ENCODE results near the gene MAP4K4. TPM values are rescaled to one million over a fixed set of nuclear protein-coding genes. Genes with fewer than 3 reads are reported as not detected.

Gene MAP4K4
- total RNA-seq, 1 donor from 2014 or later = 175 TPM

- Mint-ChIP-seq H3K27ac (no peak overlapping the region), H3K9me3 (peaks cover 4% of the 10 kb centered on the region), H3K4me1 (peaks cover 29% of the 10 kb centered on the region), H3K36me3 (peaks cover 14% of the 10 kb centered on the region), H3K4me3 (no peak overlapping the region), H3K27me3 (ENCODE audit: low read depth) (no peaks in the 10 kb centered on the region)
- TF ChIP-seq, protein P1, sequence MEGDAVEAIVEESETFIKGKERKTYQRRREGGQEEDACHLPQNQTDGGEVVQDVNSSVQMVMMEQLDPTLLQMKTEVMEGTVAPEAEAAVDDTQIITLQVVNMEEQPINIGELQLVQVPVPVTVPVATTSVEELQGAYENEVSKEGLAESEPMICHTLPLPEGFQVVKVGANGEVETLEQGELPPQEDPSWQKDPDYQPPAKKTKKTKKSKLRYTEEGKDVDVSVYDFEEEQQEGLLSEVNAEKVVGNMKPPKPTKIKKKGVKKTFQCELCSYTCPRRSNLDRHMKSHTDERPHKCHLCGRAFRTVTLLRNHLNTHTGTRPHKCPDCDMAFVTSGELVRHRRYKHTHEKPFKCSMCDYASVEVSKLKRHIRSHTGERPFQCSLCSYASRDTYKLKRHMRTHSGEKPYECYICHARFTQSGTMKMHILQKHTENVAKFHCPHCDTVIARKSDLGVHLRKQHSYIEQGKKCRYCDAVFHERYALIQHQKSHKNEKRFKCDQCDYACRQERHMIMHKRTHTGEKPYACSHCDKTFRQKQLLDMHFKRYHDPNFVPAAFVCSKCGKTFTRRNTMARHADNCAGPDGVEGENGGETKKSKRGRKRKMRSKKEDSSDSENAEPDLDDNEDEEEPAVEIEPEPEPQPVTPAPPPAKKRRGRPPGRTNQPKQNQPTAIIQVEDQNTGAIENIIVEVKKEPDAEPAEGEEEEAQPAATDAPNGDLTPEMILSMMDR (IDR thresholded peaks at IDR 0.05; ENCODE audit: unreplicated experiment) = no peak
- DNase-seq (ENCODE audit: low spot score in 2 of 2, unreplicated experiment in 2 of 2) = no peak
These were observed 2.4 kb downstream of the MAP4K4 start for GRCh38 chr2:101699755-101700461.

- no peak for DNase-seq (ENCODE audit: low spot score in 2 of 2, unreplicated experiment in 2 of 2)
- Mint-ChIP-seq H3K27ac (peak overlapping the region; percentile 84), H3K9me3 (peaks cover 10% of the 10 kb centered on the region), H3K27me3 (ENCODE audit: low read depth) (no peaks in the 10 kb centered on the region), H3K4me1 (peaks cover 43% of the 10 kb centered on the region), H3K4me3 (no peak overlapping the region), H3K36me3 (peaks cover 21% of the 10 kb centered on the region)
- TF ChIP-seq, protein P1 (IDR thresholded peaks at IDR 0.05; ENCODE audit: unreplicated experiment) = no peak
These were observed 6.5 kb downstream of the MAP4K4 start for GRCh38 chr2:101704046-101704466.

DNA sequence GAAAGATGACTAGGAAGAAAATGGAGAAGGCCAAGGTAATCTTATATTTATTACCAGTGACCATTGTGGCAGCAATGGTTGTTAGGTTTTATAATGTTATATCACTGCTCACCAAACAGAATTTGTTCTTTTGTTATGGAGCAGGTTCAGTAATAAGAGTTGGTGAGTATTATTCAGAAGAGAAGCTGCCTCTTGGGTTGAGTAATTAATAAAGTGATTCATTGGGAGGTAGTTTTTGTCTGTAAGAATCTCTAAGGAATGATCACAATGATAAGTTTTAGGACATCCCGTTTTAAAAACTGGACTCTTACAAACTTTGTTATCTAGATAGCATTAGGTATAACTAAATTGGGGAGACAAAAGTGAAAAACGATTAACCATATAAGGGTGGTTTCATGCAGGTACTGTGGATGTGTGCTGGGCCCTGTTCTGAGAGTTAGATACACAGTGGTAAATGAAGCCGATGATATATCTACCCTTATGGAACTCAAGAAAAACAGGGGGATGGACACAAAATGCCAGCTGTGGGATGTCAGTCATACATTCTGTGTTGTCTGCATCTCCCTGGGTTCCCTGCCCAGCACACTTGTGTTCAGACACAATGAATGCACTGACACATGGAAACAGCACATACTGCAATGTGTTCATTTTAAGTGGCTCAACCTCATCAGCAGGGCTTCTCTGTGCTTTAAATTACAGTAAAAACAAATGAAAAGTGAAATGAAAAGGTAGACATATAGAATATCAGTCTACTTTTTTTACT, 7.5 kb downstream of the MAP4K4 start:
- H3K9me3 Mint-ChIP-seq = peaks cover 10% of the 10 kb centered on the region
- no peak overlapping the region for H3K4me3 Mint-ChIP-seq
- H3K4me1 Mint-ChIP-seq = peaks cover 50% of the 10 kb centered on the region
- H3K27ac Mint-ChIP-seq = peak overlapping the region; percentile 86
- H3K36me3 Mint-ChIP-seq = peaks cover 21% of the 10 kb centered on the region
- H3K27me3 Mint-ChIP-seq (ENCODE audit: low read depth) = no peaks in the 10 kb centered on the region
- DNase-seq (ENCODE audit: low spot score in 2 of 2, unreplicated experiment in 2 of 2) = no peak
- TF ChIP-seq, protein P1 (IDR thresholded peaks at IDR 0.05; ENCODE audit: unreplicated experiment) = no peak

DNA sequence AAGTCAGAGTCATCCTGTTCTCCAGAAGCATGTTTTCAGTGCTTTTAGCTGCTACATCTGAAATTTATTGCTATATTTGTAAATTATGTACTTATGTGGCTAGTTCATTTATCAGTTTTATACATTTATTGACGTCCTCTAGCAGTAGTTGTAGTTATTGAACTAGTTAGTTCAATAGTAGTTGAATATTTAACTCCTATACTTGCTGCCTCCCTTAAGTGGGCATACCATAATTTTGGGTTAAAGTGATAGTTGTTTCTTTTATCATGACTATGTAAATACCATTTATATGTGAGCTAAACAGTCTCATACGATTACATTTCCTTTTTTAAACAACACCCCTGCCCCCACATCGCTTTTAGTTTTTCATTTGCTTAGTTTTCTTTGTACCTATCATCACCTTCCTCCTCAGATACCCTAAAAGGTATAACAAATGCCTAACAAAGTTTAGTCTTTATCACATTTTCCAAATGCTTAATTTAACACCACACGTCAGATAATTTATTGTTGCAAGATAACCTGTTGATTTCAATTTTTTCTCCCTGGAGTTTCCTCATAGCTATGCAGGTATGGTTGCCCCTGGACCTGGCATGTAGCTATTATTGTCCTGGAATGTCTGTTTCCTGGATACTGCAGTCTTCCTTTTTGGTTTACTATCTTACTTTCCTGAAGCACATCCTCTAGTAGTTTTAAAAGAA, 8.8 kb downstream of the MAP4K4 start:
- no peak for DNase-seq (ENCODE audit: low spot score in 2 of 2, unreplicated experiment in 2 of 2)
- Mint-ChIP-seq H3K9me3 (peaks cover 10% of the 10 kb centered on the region), H3K4me1 (peaks cover 56% of the 10 kb centered on the region), H3K27me3 (ENCODE audit: low read depth) (no peaks in the 10 kb centered on the region), H3K36me3 (peaks cover 21% of the 10 kb centered on the region), H3K27ac (peak overlapping the region; percentile 55), H3K4me3 (no peak overlapping the region)
- TF ChIP-seq, protein P1 (IDR thresholded peaks at IDR 0.05; ENCODE audit: unreplicated experiment) = no peak

- Mint-ChIP-seq H3K27me3 (ENCODE audit: low read depth) (no peaks in the 10 kb centered on the region), H3K36me3 (peaks cover 19% of the 10 kb centered on the region), H3K4me1 (peaks cover 56% of the 10 kb centered on the region), H3K27ac (peak overlapping the region; percentile 55), H3K4me3 (no peak overlapping the region), H3K9me3 (peaks cover 10% of the 10 kb centered on the region)
- DNase-seq (ENCODE audit: low spot score in 2 of 2, unreplicated experiment in 2 of 2) = no peak
- TF ChIP-seq, protein P1 (IDR thresholded peaks at IDR 0.05; ENCODE audit: unreplicated experiment) = no peak
These were observed 9.3 kb downstream of the MAP4K4 start for GRCh38 chr2:101706819-101707177.

Data from mesothelial cell of epicardium (in vitro differentiated cells).